NCI-H345 treated with DMSO at 0.1 percent for 48 hours (cell line): ENCODE data around the gene KLRF1.

ENCODE experiments used
- DNase-seq: peaks from one replicate; lab custom pipeline; 2025; ENCODE audit not compliant: unreplicated experiment; lab: John Stamatoyannopoulos, UW

Gene KLRF1

DNA sequence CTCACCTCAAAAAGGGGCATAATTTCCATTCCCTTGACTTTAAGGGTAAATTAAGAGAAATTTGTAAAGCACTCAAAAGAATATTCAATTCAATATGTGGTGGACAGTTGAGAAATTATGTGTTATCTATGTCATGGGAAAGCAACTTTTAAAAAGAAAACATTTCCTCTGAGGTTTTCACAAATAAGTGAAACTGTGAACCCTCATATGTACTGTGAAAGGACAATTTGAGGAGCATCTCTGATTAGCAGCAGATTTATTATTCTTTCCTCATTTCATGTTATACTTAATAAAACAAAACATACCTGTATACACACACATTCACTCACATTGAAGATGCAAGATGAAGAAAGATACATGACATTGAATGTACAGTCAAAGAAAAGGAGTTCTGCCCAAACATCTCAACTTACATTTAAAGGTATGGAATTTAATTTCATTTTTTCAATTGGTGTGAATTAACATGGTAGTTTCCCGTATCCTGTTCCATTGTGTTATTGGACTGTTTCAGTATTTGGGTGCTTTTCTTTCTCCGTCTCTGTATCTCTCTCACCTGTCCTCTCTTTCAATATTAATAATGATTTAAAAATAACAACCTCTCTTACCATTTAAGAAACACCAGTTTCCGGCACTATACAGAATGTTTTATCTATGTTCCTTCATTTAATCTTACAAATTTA is at the start of gene KLRF1:
Gene KLRF1 (plus strand): TSS at position 273 of the 680 bp plus-strand sequence. CDS start 64 bp downstream, at position 337.
- DNase-seq = no peak

GRCh38 chr12:9779209-9779608 is 48.1 kb upstream of the KLRF1 start:
- DNase-seq = no peak

GRCh38 chr12:9781360-9781759 is 45.9 kb upstream of the KLRF1 start:
- no peak for DNase-seq

DNA sequence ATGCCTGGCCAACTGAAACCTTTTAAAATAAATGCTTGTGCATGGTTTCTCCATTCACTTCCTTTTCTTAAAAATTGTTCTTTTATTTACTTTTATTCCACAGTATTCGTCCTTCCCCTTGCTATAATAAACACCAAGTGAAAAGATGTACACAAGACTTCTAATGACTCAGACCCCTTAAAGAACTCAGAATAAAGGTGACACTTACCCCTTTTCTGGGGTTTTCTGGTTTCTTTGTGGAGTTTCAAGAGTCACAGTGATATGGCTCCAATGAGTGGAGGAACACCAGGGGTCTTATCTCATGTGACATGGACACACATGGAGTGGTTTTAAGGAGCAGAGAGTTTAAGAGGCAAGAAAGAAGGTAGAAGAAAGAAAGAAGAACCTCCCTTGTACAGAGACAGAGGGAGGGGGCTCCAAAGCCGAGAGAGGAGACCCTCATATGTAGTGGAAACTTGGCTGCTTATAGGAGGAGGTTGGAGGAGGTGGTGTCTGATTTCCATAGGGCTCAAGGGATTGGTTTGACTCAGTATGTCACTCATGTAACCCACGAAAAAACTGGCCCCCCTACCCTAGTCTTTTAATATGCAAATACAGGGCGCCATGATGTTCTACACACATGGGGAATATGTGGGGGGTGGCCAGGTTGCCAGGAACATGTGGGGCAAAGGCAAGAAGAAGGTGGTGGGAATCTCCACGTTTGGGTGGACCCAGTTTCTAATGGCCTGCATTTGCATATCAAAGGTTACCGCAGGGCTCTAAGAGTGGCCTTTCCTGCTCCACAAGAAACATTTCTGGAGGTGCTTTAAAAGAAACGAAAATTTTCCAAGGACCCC is 44.5 kb upstream of the KLRF1 start:
- no peak for DNase-seq

- DNase-seq = no peak
Measured at GRCh38 chr12:9784326-9784725, 43.0 kb upstream of the KLRF1 start.

GRCh38 chr12:9784816-9785215 is 42.5 kb upstream of the KLRF1 start:
- no peak for DNase-seq

GRCh38 chr12:9786726-9787717 is 40.3 kb upstream of the KLRF1 start:
- no peak for DNase-seq

GRCh38 chr12:9792185-9792900 is 34.9 kb upstream of the KLRF1 start:
- no peak for DNase-seq

DNA sequence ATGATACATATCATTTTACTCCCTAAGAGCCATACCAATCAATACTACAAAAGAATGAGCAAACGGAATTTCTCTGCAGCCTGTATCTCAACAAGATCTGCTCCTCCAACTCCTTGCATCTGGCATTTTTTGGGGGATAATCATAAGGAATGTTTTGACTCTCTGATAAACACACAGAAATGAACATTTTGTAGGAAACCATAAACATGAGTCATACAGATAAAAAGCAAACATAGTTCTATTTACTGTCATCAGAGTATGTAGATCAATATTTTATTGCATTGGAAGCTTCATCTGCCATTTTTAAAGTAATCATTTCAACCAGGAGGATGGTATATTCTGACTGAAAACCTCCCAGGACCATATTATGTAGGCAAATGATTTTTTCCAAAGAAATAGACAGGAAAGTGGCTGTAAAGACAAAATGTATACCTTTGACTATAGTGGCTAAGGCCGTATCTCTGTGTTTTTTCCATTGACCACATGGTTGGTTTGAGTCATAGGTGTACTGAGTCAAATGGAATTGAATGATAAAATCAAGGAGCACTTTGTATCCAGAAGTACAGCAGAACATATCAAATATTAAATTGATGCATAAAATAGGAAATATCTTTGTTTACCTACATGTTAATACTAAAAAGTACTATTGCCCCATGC is 34.2 kb upstream of the KLRF1 start:
- DNase-seq = no peak

- no peak for DNase-seq
Measured at GRCh38 chr12:9793779-9794395, 33.4 kb upstream of the KLRF1 start.

GRCh38 chr12:9794484-9795093 is 32.7 kb upstream of the KLRF1 start:
- no peak for DNase-seq

- no peak for DNase-seq
Measured at GRCh38 chr12:9795945-9796344, 31.3 kb upstream of the KLRF1 start.

- no peak for DNase-seq
Measured at GRCh38 chr12:9796346-9796745, 30.9 kb upstream of the KLRF1 start.

DNA sequence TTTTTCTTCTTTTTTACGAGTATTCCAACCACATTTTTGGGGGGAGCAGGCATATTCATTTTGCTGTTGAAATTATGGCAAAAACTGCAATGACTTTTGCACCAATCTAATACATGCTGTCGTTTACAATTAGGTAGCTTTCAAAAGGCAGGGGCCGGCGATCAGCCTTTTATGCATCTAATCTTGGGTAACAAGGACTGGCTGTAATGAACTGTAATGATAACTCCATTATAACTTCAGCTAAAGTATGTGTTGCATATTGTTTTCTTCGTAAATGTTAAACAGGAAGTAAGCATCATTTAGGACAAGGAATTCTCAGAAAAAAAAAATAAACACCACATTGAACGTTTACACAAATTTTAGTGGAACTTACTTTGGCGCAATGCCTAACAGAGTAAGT is 30.3 kb upstream of the KLRF1 start:
- no peak for DNase-seq

DNA sequence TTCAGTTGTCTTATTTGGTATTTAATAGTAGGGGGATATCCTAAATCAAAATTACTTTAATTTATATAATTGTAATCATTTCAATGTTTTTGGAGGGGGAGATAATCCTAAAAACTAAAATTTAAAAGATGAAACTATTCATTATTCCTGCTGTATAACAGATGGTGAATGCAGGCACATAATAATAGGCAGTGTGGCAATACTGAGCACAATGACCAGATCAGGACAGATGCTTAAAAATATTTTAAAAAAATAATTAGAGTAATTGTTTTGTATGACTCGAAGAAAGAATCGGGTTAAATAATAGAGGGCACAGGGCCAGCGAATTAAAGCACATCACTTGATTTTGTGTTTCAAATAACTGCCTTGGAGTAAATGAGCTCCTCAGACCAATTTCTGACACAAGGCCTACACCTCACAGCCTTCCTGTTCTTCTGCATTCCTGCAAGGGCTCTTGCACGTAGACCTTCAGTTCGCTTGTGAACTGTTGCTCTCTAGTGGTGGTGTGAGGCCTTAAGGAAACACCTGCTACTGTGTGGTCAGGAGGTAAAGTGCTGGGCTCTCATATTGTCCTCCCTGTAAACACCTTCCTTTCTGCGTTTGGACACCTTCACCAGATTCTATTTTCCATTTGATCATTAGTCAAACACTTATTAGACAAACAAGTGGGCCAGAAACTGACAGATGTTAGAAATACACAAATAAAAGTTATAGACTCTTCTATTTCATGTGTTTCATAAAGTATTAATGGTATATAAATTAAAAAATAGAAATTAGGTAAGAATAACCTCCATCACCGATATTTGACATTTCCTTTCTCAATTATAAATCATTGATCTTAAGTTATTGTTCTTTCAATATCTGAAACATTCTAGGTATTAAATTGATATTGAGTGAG is 29.3 kb upstream of the KLRF1 start:
- no peak for DNase-seq

DNA sequence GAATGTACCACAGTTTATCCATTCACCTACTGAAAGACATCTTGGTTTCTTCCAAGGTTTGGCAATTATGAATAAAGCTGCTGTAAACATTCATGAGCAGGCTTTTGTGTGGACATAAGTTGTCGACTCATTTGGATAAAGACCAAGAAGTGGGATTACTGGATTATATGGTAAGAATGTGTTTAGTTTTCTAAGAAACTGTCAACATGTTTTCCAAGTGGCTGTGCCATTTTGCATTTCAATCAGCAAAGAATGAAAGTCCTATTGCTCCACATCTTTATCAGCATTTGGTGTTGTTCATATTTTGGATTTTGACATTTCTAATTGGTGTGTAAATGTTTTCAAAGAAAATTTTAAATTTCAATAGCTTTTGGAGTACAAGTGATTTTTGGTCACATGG is 27.3 kb upstream of the KLRF1 start:
- no peak for DNase-seq

GRCh38 chr12:9805883-9806282 is 21.4 kb upstream of the KLRF1 start:
- no peak for DNase-seq

- no peak for DNase-seq
Measured at GRCh38 chr12:9806714-9807113, 20.6 kb upstream of the KLRF1 start.
